Measurements from ENCODE around the gene NXPE3. TPM values are rescaled to one million over a fixed set of nuclear protein-coding genes. Genes with fewer than 3 reads are reported as not detected.

Gene NXPE3
- total RNA-seq (2021): 15.9 and 16.6 TPM in 2 replicates
- long read RNA-seq, full-length matches to known transcripts: 69 of 137 reads
- long read RNA-seq, partial matches to known transcripts: 20 of 137 reads
- long read RNA-seq, other reads (novel, unspliced or antisense): 48 of 137 reads

- Histone ChIP-seq H4K91ac (ENCODE audit: insufficient read length, low read depth, low read length) (no peak within 1 kb of the TSS), H2BK20ac (ENCODE audit: low read depth, low read length, poor library complexity, severe bottlenecking) (no peak within 1 kb of the TSS), H2BK12ac (ENCODE audit: insufficient read length, low read depth, low read length) (no peak within 1 kb of the TSS), H3K23me2 (ENCODE audit: insufficient read length, low read depth, low read length, poor library complexity, severe bottlenecking) (peaks cover 5% of the 10 kb centered on the region), H2BK15ac (ENCODE audit: low read depth, low read length) (no peak within 1 kb of the TSS), H2AFZ (ENCODE audit: low read length) (peak within 1 kb of the TSS; percentile 0), H3K79me2 (ENCODE audit: insufficient read depth, low read length) (no peaks in the 10 kb centered on the region), H3K4me2 (ENCODE audit: insufficient read depth, insufficient read length, low read length) (peak within 1 kb of the TSS; percentile 68), H4K20me1 (ENCODE audit: control insufficient read depth, insufficient read depth, insufficient read length) (no peaks in the 10 kb centered on the region), H2BK120ac (ENCODE audit: low read depth, low read length, poor library complexity, severe bottlenecking) (no peak within 1 kb of the TSS), H3T11ph (ENCODE audit: low read length) (no peak within 1 kb of the TSS), H3K27me3 (ENCODE audit: insufficient read depth, low read length) (no peaks in the 10 kb centered on the region), H3K9ac (ENCODE audit: extremely low read depth, insufficient read length, low read length) (no peak within 1 kb of the TSS), H2BK5ac (ENCODE audit: insufficient read length, low read length) (no peak within 1 kb of the TSS), H2AK5ac (ENCODE audit: insufficient read length, low read length) (no peak within 1 kb of the TSS), H3K4ac (ENCODE audit: low read depth, low read length) (no peak within 1 kb of the TSS), H3K18ac (ENCODE audit: insufficient read length, low read depth, low read length) (no peak within 1 kb of the TSS), H3K4me1 (ENCODE audit: insufficient read depth, low read length) (peaks cover 3% of the 10 kb centered on the region; the same call in 1 of the 2 replicates), H3K9me3 (ENCODE audit: control insufficient read depth, low read depth, low read length) (no peaks in the 10 kb centered on the region), H3K56ac (ENCODE audit: insufficient read length, low read depth, low read length) (no peak within 1 kb of the TSS), H3K27ac (ENCODE audit: insufficient read length, low read depth, low read length) (no peak within 1 kb of the TSS), H3K14ac (ENCODE audit: insufficient read depth, low read length) (no peak within 1 kb of the TSS), H3K23ac (ENCODE audit: insufficient read length, low read depth, low read length) (no peak within 1 kb of the TSS), H3K79me1 (ENCODE audit: insufficient read depth, low read depth, low read length, poor library complexity, severe bottlenecking) (no peaks in the 10 kb centered on the region), H4K5ac (ENCODE audit: insufficient read length, low read depth, low read length) (no peak within 1 kb of the TSS), H4K8ac (replicated peaks; ENCODE audit: insufficient read length, low read depth, low read length) (no peak within 1 kb of the TSS)
- WGBS (ENCODE audit: extremely low coverage, insufficient read length, low lambda C conversion rate): no CpG with 5 or more reads among the region's 78 CpGs
- H3K4me3 Mint-ChIP-seq: peak within 1 kb of the TSS; percentile 88
- no peaks in the 10 kb centered on the region for H3K9me3 Mint-ChIP-seq
- TF ChIP-seq, protein P1, sequence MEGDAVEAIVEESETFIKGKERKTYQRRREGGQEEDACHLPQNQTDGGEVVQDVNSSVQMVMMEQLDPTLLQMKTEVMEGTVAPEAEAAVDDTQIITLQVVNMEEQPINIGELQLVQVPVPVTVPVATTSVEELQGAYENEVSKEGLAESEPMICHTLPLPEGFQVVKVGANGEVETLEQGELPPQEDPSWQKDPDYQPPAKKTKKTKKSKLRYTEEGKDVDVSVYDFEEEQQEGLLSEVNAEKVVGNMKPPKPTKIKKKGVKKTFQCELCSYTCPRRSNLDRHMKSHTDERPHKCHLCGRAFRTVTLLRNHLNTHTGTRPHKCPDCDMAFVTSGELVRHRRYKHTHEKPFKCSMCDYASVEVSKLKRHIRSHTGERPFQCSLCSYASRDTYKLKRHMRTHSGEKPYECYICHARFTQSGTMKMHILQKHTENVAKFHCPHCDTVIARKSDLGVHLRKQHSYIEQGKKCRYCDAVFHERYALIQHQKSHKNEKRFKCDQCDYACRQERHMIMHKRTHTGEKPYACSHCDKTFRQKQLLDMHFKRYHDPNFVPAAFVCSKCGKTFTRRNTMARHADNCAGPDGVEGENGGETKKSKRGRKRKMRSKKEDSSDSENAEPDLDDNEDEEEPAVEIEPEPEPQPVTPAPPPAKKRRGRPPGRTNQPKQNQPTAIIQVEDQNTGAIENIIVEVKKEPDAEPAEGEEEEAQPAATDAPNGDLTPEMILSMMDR (conservative IDR thresholded peaks at IDR 0.05): no peak
- peak within 1 kb of the TSS in 1 of 3 experiments; percentile 13; a peak in 1 of 7 replicates for H3K27ac Mint-ChIP-seq
- H3K27me3 Mint-ChIP-seq (ENCODE audit: low read depth): peaks cover 8% of the 10 kb centered on the region
- peak; percentile 94 for DNase-seq
- peaks cover 21 to 25% of the 10 kb centered on the region in 2 experiments for H3K4me1 Mint-ChIP-seq
- peaks cover 14 to 17% (median 16%) of the 10 kb centered on the region in 3 experiments; a peak in 6 of 7 replicates for H3K36me3 Mint-ChIP-seq (ENCODE audit: insufficient read depth in 1 of 3, low read depth in 3 of 3)
Measured at GRCh38 chr3:101779047-101779821, at the start of gene NXPE3. TSS of gene NXPE3 (plus strand) at chr3:101779211. CDS start at chr3:101785597, 6,386 bp downstream.
